Posterior vena cava (tissue), 2 donors: ENCODE measurements around the gene SH3PXD2B. TPM values are rescaled to one million over a fixed set of nuclear protein-coding genes. Genes with fewer than 3 reads are reported as not detected.
"Not testable (repeated sequence)": the region's sequence is repeated elsewhere in the genome, so short reads cannot be mapped to it uniquely, and the experiment has no call there.

Source experiments
- DNase-seq: peaks from one replicate; pipeline ENCODE4 v3.0.0-alpha.2; 2020; ENCODE audit warnings: low spot score
- intact Hi-C, 2 donors: fragments of 100-400 bp; cut with DNase I; formaldehyde crosslinking; loops; one replicate each; pipeline versions ENCODE4 v1.14.1 to v1.14.2; 2022 to 2023
- total RNA-seq, 2 donors: library from RNA; stranded (reverse); fragmentation: NEBNext Ultra II Directional; extraction: Animal tissue kit (Norgen Biotek cat#: 25700); gene quantifications; one replicate each; pipeline ENCODE4 v1.2.1, GENCODE V29; 2021
- donor health status: DM: yes; HTN: yes; CAD: no.
- donor health status: DM: yes; HTN: yes; CAD: no.

Gene SH3PXD2B
- total RNA-seq, 2 donors from 2014 or later = 85.2 to 114 TPM

GRCh38 chr5:172339264-172340180 lies 114.8 kb downstream of the SH3PXD2B start:
- peak; percentile 82 for DNase-seq
- intact Hi-C loops = no loop called here

- peak; percentile 49 for DNase-seq
- intact Hi-C loops = no loop called here
Observed at GRCh38 chr5:172336676-172337285, 117.5 kb downstream of the SH3PXD2B start.

- peak; percentile 74 for DNase-seq
- intact Hi-C loops = no loop called here
Observed at GRCh38 chr5:172336264-172336663, 118.1 kb downstream of the SH3PXD2B start.

- peak; percentile 43 for DNase-seq
- intact Hi-C loops = no loop called here
Observed at GRCh38 chr5:172335721-172336120, 118.6 kb downstream of the SH3PXD2B start.

- DNase-seq = peak; percentile 4
- intact Hi-C loops = no loop called here
Observed at GRCh38 chr5:172334641-172335040, 119.7 kb downstream of the SH3PXD2B start.

GRCh38 chr5:172334196-172334595 lies 120.1 kb downstream of the SH3PXD2B start:
- intact Hi-C loops = no loop called here
- DNase-seq = peak; percentile 64

GRCh38 chr5:172326901-172327300 lies 127.4 kb downstream of the SH3PXD2B start:
- DNase-seq = peak; percentile 57
- intact Hi-C loops = not testable (repeated sequence)

GRCh38 chr5:172325452-172325851 lies 128.9 kb downstream of the SH3PXD2B start:
- intact Hi-C loops = no loop called here
- DNase-seq = peak; percentile 47

GRCh38 chr5:172322028-172322965 lies 132.0 kb downstream of the SH3PXD2B start:
- peak; percentile 32 for DNase-seq
- intact Hi-C loops = no loop called here

- intact Hi-C loops = no loop called here
- peak; percentile 0 for DNase-seq
Observed at GRCh38 chr5:172321593-172321992, 132.7 kb downstream of the SH3PXD2B start.

GRCh38 chr5:172319708-172320441 lies 134.4 kb downstream of the SH3PXD2B start:
- intact Hi-C loops = loop anchor here in 1 of 2 donors (10.0 kb wide), 1 partner anchor 1995 kb away; no protein-coding TSS in a partner anchor
- DNase-seq = no peak

GRCh38 chr5:172315587-172316493 lies 138.5 kb downstream of the SH3PXD2B start:
- intact Hi-C loops = loop anchor here in 1 of 2 donors (10.0 kb wide), 1 partner anchor 1991 kb away; no protein-coding TSS in a partner anchor
- no peak for DNase-seq

- intact Hi-C loops = loop anchor here in 1 of 2 donors (10.0 kb wide), 1 partner anchor 1989 kb away; no protein-coding TSS in a partner anchor
- DNase-seq = no peak
Observed at GRCh38 chr5:172313915-172314314, 140.4 kb downstream of the SH3PXD2B start.

GRCh38 chr5:172312286-172312685 lies 142.0 kb downstream of the SH3PXD2B start:
- intact Hi-C loops = loop anchor here in 1 of 2 donors (10.0 kb wide), 1 partner anchor 1987 kb away; no protein-coding TSS in a partner anchor
- no peak for DNase-seq

- intact Hi-C loops = loop anchor here in 1 of 2 donors (10.0 kb wide), 1 partner anchor 1987 kb away; no protein-coding TSS in a partner anchor
- no peak for DNase-seq
Observed at GRCh38 chr5:172311605-172312004, 142.7 kb downstream of the SH3PXD2B start.

- no peak for DNase-seq
Observed at GRCh38 chr5:172311026-172311425, 143.3 kb downstream of the SH3PXD2B start.

GRCh38 chr5:172305380-172305779 lies 148.9 kb downstream of the SH3PXD2B start:
- DNase-seq = no peak
- intact Hi-C loops = no loop called here

More at GRCh38 chr5:172311026-172311425, 143.3 kb downstream of the SH3PXD2B start:
- intact Hi-C loops = loop anchor here in 1 of 2 donors (10.0 kb wide), 1 partner anchor 1986 kb away; no protein-coding TSS in a partner anchor
